Amniotic stem cell (primary cell): ENCODE measurements around the gene GALNT15.
A peak's percentile ranks its signal among the peaks of the same experiment; 100 is the strongest.

ENCODE experiments used
- DNase-seq: peaks from one replicate; lab custom pipeline; 2025; lab: John Stamatoyannopoulos, UW

The GALNT15 gene

GRCh38 chr3:16174389-16174788, at the start of gene GALNT15:
TSS of gene GALNT15 (plus strand) at chr3:16174680. CDS start at chr3:16175152, 472 bp downstream.
- peak; percentile 82 for DNase-seq

- no peak for DNase-seq
Observed at GRCh38 chr3:16126634-16127033, 47.8 kb upstream of the GALNT15 start.

- no peak for DNase-seq
Observed at GRCh38 chr3:16127249-16127648, 47.2 kb upstream of the GALNT15 start.

GRCh38 chr3:16130066-16130465, 44.4 kb upstream of the GALNT15 start:
- DNase-seq: no peak

GRCh38 chr3:16132190-16132589, 42.3 kb upstream of the GALNT15 start:
- no peak for DNase-seq

GRCh38 chr3:16132928-16133327, 41.6 kb upstream of the GALNT15 start:
- DNase-seq: no peak

- DNase-seq: no peak
Observed at GRCh38 chr3:16134173-16134928, 40.1 kb upstream of the GALNT15 start.

GRCh38 chr3:16136055-16136454, 38.4 kb upstream of the GALNT15 start:
- no peak for DNase-seq

- DNase-seq: no peak
Observed at GRCh38 chr3:16137044-16137443, 37.4 kb upstream of the GALNT15 start.

GRCh38 chr3:16137977-16138376, 36.5 kb upstream of the GALNT15 start:
- no peak for DNase-seq

GRCh38 chr3:16140116-16140893, 34.2 kb upstream of the GALNT15 start:
- DNase-seq: no peak

- DNase-seq: no peak
Observed at GRCh38 chr3:16140894-16141285, 33.6 kb upstream of the GALNT15 start.

GRCh38 chr3:16142350-16143025, 32.0 kb upstream of the GALNT15 start:
- no peak for DNase-seq

GRCh38 chr3:16143861-16144447, 30.5 kb upstream of the GALNT15 start:
- no peak for DNase-seq

- DNase-seq: no peak
Observed at GRCh38 chr3:16145176-16145575, 29.3 kb upstream of the GALNT15 start.

- no peak for DNase-seq
Observed at GRCh38 chr3:16146015-16146730, 28.3 kb upstream of the GALNT15 start.

GRCh38 chr3:16147220-16147994, 27.1 kb upstream of the GALNT15 start:
- no peak for DNase-seq

- no peak for DNase-seq
Observed at GRCh38 chr3:16148213-16148612, 26.3 kb upstream of the GALNT15 start.

- no peak for DNase-seq
Observed at GRCh38 chr3:16148783-16149182, 25.7 kb upstream of the GALNT15 start.

- DNase-seq: no peak
Observed at GRCh38 chr3:16150285-16150684, 24.2 kb upstream of the GALNT15 start.

GRCh38 chr3:16151109-16151508, 23.4 kb upstream of the GALNT15 start:
- no peak for DNase-seq
